ENCODE measurements around the gene GPRC5C. TPM values are rescaled to one million over a fixed set of nuclear protein-coding genes. Genes with fewer than 3 reads are reported as not detected.

Gene GPRC5C
- total RNA-seq, 2 experiments from 2014 or later: 0.32 TPM; not detected in 1

GRCh38 chr17:74450925-74451403, 19.1 kb downstream of the GPRC5C start:
- H3K36me3 Mint-ChIP-seq (ENCODE audit: low read depth): no peaks in the 10 kb centered on the region
- peaks cover 19% of the 10 kb centered on the region for H3K4me1 Mint-ChIP-seq (ENCODE audit: low read depth)
- DNase-seq (no peak), ATAC-seq (no peak)
- peaks cover 14% of the 10 kb centered on the region for H3K27me3 Mint-ChIP-seq (ENCODE audit: low read depth)
- peak overlapping the region; percentile 37 for H3K27ac Mint-ChIP-seq
- ChIA-PET POLR2A (no interaction called here), CTCF (interaction anchor here (0.7 to 1.2 kb wide), 3 partner anchors 13 to 361 kb away, joined by 3 to 4 read pairs (median 3); no protein-coding TSS in a partner anchor)
- no peak overlapping the region for H3K4me3 Mint-ChIP-seq
- no peaks in the 10 kb centered on the region for H3K9me3 Mint-ChIP-seq (ENCODE audit: insufficient read depth)

GRCh38 chr17:74451557-74451956, 19.7 kb downstream of the GPRC5C start:
- POLR2A ChIA-PET: no interaction called here
- ATAC-seq: no peak
- Mint-ChIP-seq H3K4me1 (ENCODE audit: low read depth) (peaks cover 19% of the 10 kb centered on the region), H3K9me3 (ENCODE audit: insufficient read depth) (no peaks in the 10 kb centered on the region), H3K36me3 (ENCODE audit: low read depth) (no peaks in the 10 kb centered on the region), H3K4me3 (no peak overlapping the region), H3K27ac (no peak overlapping the region), H3K27me3 (ENCODE audit: low read depth) (peaks cover 16% of the 10 kb centered on the region)
- no peak for DNase-seq
- CTCF ChIA-PET: interaction anchor here (0.7 to 1.2 kb wide), 2 partner anchors 151 to 362 kb away, joined by 3 to 4 read pairs; no protein-coding TSS in a partner anchor

- Mint-ChIP-seq H3K27ac (peak overlapping the region; percentile 46), H3K9me3 (ENCODE audit: insufficient read depth) (no peaks in the 10 kb centered on the region), H3K4me1 (ENCODE audit: low read depth) (peaks cover 19% of the 10 kb centered on the region), H3K27me3 (ENCODE audit: low read depth) (peaks cover 16% of the 10 kb centered on the region), H3K4me3 (no peak overlapping the region), H3K36me3 (ENCODE audit: low read depth) (no peaks in the 10 kb centered on the region)
- peak; percentile 65 for DNase-seq
- peak; percentile 38 for ATAC-seq
- ChIA-PET CTCF (interaction anchor here (0.7 to 3.7 kb wide), 4 partner anchors 84 to 373 kb away, joined by 3 to 25 read pairs (median 4); partner anchors contain the start of gene GPR142), POLR2A (no interaction called here)
These were observed 20.3 kb downstream of the GPRC5C start for GRCh38 chr17:74452033-74452840.

- no peaks in the 10 kb centered on the region for H3K9me3 Mint-ChIP-seq (ENCODE audit: insufficient read depth)
- CTCF ChIA-PET: interaction anchor here (0.7 to 3.7 kb wide), 2 partner anchors 85 to 374 kb away, joined by 3 to 25 read pairs; partner anchors contain the start of gene GPR142
- H3K27me3 Mint-ChIP-seq (ENCODE audit: low read depth): peaks cover 14% of the 10 kb centered on the region
- DNase-seq (no peak), ATAC-seq (no peak)
- no peaks in the 10 kb centered on the region for H3K36me3 Mint-ChIP-seq (ENCODE audit: low read depth)
- peaks cover 24% of the 10 kb centered on the region for H3K4me1 Mint-ChIP-seq (ENCODE audit: low read depth)
- H3K27ac Mint-ChIP-seq: no peak overlapping the region
- H3K4me3 Mint-ChIP-seq: no peak overlapping the region
- POLR2A ChIA-PET: no interaction called here
These were observed 21.2 kb downstream of the GPRC5C start for GRCh38 chr17:74452841-74453661.

- POLR2A ChIA-PET: no interaction called here
- peaks cover 25% of the 10 kb centered on the region for H3K4me1 Mint-ChIP-seq (ENCODE audit: low read depth)
- H3K27me3 Mint-ChIP-seq (ENCODE audit: low read depth): peaks cover 20% of the 10 kb centered on the region
- peak overlapping the region; percentile 8 for H3K4me3 Mint-ChIP-seq
- ATAC-seq: no peak
- no peak for DNase-seq
- CTCF ChIA-PET: interaction anchor here (1.3 to 5.9 kb wide), 4 partner anchors 34 to 85 kb away, joined by 3 to 68 read pairs (median 16); partner anchors contain the start of gene GPR142
- no peaks in the 10 kb centered on the region for H3K9me3 Mint-ChIP-seq (ENCODE audit: insufficient read depth)
- no peaks in the 10 kb centered on the region for H3K36me3 Mint-ChIP-seq (ENCODE audit: low read depth)
- no peak overlapping the region for H3K27ac Mint-ChIP-seq
These were observed 21.8 kb downstream of the GPRC5C start for GRCh38 chr17:74453665-74454196.

GRCh38 chr17:74454197-74455024, 22.5 kb downstream of the GPRC5C start:
- DNase-seq (peak; percentile 74), ATAC-seq (peak; percentile 94)
- Mint-ChIP-seq H3K36me3 (ENCODE audit: low read depth) (no peaks in the 10 kb centered on the region), H3K27ac (no peak overlapping the region), H3K27me3 (ENCODE audit: low read depth) (peaks cover 23% of the 10 kb centered on the region), H3K4me1 (ENCODE audit: low read depth) (peaks cover 31% of the 10 kb centered on the region), H3K9me3 (ENCODE audit: insufficient read depth) (no peaks in the 10 kb centered on the region), H3K4me3 (no peak overlapping the region)
- ChIA-PET POLR2A (no interaction called here), CTCF (interaction anchor here (1.3 to 5.9 kb wide), 4 partner anchors 33 to 86 kb away, joined by 3 to 68 read pairs (median 16); partner anchors contain the start of gene GPR142)

- no peaks in the 10 kb centered on the region for H3K9me3 Mint-ChIP-seq (ENCODE audit: insufficient read depth)
- POLR2A ChIA-PET: no interaction called here
- CTCF ChIA-PET: interaction anchor here (0.6 to 5.9 kb wide), 7 partner anchors 10 to 87 kb away, joined by 3 to 68 read pairs (median 4); partner anchors contain the start of gene GPR142
- H3K27ac Mint-ChIP-seq: no peak overlapping the region
- no peak for DNase-seq
- no peaks in the 10 kb centered on the region for H3K36me3 Mint-ChIP-seq (ENCODE audit: low read depth)
- no peak for ATAC-seq
- peaks cover 32% of the 10 kb centered on the region for H3K4me1 Mint-ChIP-seq (ENCODE audit: low read depth)
- peaks cover 24% of the 10 kb centered on the region for H3K27me3 Mint-ChIP-seq (ENCODE audit: low read depth)
- H3K4me3 Mint-ChIP-seq: no peak overlapping the region
These were observed 23.2 kb downstream of the GPRC5C start for GRCh38 chr17:74455025-74455545.

- ATAC-seq (no peak), DNase-seq (no peak)
- Mint-ChIP-seq H3K36me3 (ENCODE audit: low read depth) (no peaks in the 10 kb centered on the region), H3K9me3 (ENCODE audit: insufficient read depth) (no peaks in the 10 kb centered on the region), H3K4me1 (ENCODE audit: low read depth) (peaks cover 33% of the 10 kb centered on the region), H3K27ac (no peak overlapping the region), H3K4me3 (no peak overlapping the region), H3K27me3 (ENCODE audit: low read depth) (peaks cover 25% of the 10 kb centered on the region)
- ChIA-PET POLR2A (no interaction called here), CTCF (interaction anchor here (0.6 to 5.9 kb wide), 6 partner anchors 11 to 88 kb away, joined by 3 to 68 read pairs (median 5); partner anchors contain the start of gene GPR142)
These were observed 23.9 kb downstream of the GPRC5C start for GRCh38 chr17:74455821-74456220.

- H3K27ac Mint-ChIP-seq: no peak overlapping the region
These were observed 25.4 kb downstream of the GPRC5C start for GRCh38 chr17:74457146-74457819.

GRCh38 chr17:74457820-74458166, 25.9 kb downstream of the GPRC5C start:
- POLR2A ChIA-PET: interaction anchor here (1.6 kb wide), 1 partner anchor 77 kb away, joined by 6 read pairs; no protein-coding TSS in a partner anchor
- Mint-ChIP-seq H3K9me3 (ENCODE audit: insufficient read depth) (no peaks in the 10 kb centered on the region), H3K27me3 (ENCODE audit: low read depth) (peaks cover 23% of the 10 kb centered on the region), H3K4me1 (ENCODE audit: low read depth) (peaks cover 28% of the 10 kb centered on the region), H3K36me3 (ENCODE audit: low read depth) (no peaks in the 10 kb centered on the region), H3K4me3 (no peak overlapping the region), H3K27ac (no peak overlapping the region)
- no peak for DNase-seq
- CTCF ChIA-PET: interaction anchor here (0.8 to 5.9 kb wide), 19 partner anchors 9 to 279 kb away, joined by 3 to 68 read pairs (median 4); partner anchors contain the start of genes CD300A and GPR142
- ATAC-seq: no peak

More at GRCh38 chr17:74457146-74457819, 25.4 kb downstream of the GPRC5C start:
- ATAC-seq: peak; percentile 41
- Mint-ChIP-seq H3K4me1 (ENCODE audit: low read depth) (peaks cover 33% of the 10 kb centered on the region), H3K9me3 (ENCODE audit: insufficient read depth) (no peaks in the 10 kb centered on the region), H3K27me3 (ENCODE audit: low read depth) (peaks cover 25% of the 10 kb centered on the region), H3K4me3 (no peak overlapping the region), H3K36me3 (ENCODE audit: low read depth) (no peaks in the 10 kb centered on the region)
- CTCF ChIA-PET: interaction anchor here (0.9 to 5.9 kb wide), 24 partner anchors 9 to 279 kb away, joined by 3 to 68 read pairs (median 4); partner anchors contain the start of genes CD300A and GPR142
- DNase-seq: peak; percentile 77
- POLR2A ChIA-PET: interaction anchor here (1.6 kb wide), 1 partner anchor 77 kb away, joined by 6 read pairs; no protein-coding TSS in a partner anchor

All from activated CD8-positive, alpha-beta T cell treated with anti-CD3 and anti-CD28 coated beads, Interleukin-2, amount 10 ng/mL, durations not matched to agents 7 days and 5 days (primary cell).